Suprapubic skin (tissue), 4 donors: Measurements from ENCODE around the gene RHAG. TPM values are rescaled to one million over a fixed set of nuclear protein-coding genes. Genes with fewer than 3 reads are reported as not detected.

Experiments
- DNase-seq, 2 donors: peaks; one replicate each; pipeline ENCODE4 v3.0.0-alpha.2; 2019; ENCODE audit warnings: low spot score in 2 of 2
- H3K27ac ChIP-seq: fragments of 200-600 bp; sonication (generic); one replicate; pipeline ENCODE4 v1.5.1; 2019
- H3K27me3 ChIP-seq: fragments of 200-600 bp; sonication (generic); one replicate; pipeline ENCODE4 v1.5.1; 2019
- H3K36me3 ChIP-seq: fragments of 200-600 bp; sonication (generic); one replicate; pipeline ENCODE4 v1.5.1; 2019
- H3K4me1 ChIP-seq: fragments of 200-600 bp; sonication (generic); one replicate; pipeline ENCODE4 v1.5.1; 2019
- H3K4me3 ChIP-seq: fragments of 200-600 bp; sonication (generic); one replicate; pipeline ENCODE4 v1.5.1; 2019; ENCODE audit warnings: mild to moderate bottlenecking
- H3K9me3 ChIP-seq: fragments of 200-600 bp; sonication (generic); one replicate; pipeline ENCODE4 v1.5.1; 2019
- CTCF ChIP-seq, 2 donors: fragments of 200-600 bp in 1 of 2; fragments of 450-650 bp in 1 of 2; sonication (generic) in 1 of 2; IDR thresholded peaks; one replicate each; pipeline ENCODE4 v1.5.1; 2016 to 2019; ENCODE audit warnings: antibody characterized with exemption in 2 of 2, mild to moderate bottlenecking in 1 of 2, moderate library complexity in 1 of 2
- EP300 ChIP-seq: sonication (generic); formaldehyde crosslinking; IDR thresholded peaks from one replicate; pipeline ENCODE4 v1.6.1; 2017; ENCODE audit warnings: antibody characterized with exemption
- POLR2A ChIP-seq, 2 donors: fragments of 450-650 bp; IDR thresholded peaks; one replicate each; pipeline ENCODE4 v1.6.1; 2017; ENCODE audit warnings: antibody characterized with exemption in 2 of 2, mild to moderate bottlenecking in 2 of 2, moderate library complexity in 2 of 2
- POLR2AphosphoS5 ChIP-seq, 3 donors: sonication (generic); formaldehyde crosslinking; IDR thresholded peaks; one replicate each; pipeline ENCODE4 v1.6.1; 2017; ENCODE audit warnings: antibody characterized with exemption in 3 of 3
- WGBS: methylation state at CpG from one replicate; pipeline ENCODE4 v1.1.5; 2018; 5-methylcytosine and 5-hydroxymethylcytosine counted together
- total RNA-seq, 4 donors: library from RNA; depleted of rRNA; stranded (reverse); fragments of >200 nt; gene quantifications; one replicate each; pipeline ENCODE4 v1.1.0, GENCODE V29; 2016

Gene RHAG
- under 1 TPM in 1 of 4 donors, not detected in 3; 0.89 TPM for total RNA-seq

DNA sequence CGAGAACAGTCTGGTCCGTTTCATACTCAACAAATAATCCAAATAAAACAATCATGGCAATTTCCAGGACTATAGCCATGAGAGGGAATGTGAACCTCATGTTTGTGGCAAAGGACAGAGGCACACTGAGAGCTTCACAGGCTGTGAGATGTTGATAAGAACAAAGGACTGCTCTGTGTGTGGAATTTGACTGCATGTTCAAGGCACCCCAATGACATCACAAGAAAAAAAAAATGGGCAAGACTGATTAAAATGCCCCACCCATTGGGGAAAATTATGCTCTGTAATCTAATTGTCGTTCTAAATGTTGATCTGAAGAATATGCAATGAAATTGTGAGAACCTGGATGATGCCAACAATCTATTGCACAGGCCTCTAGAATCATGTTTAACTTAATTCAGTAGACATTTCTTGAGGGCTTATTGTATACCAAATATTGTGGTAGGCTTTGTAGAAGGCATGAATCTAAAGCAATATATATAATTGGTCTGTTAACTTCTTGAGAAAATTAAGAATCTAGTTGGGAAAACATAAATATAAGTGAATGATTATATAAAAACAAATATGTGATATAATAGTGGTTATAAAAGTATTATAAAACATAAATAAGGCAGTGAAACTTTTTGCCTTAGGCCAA lies at the start of gene RHAG:
Gene RHAG, minus strand, starts transcription at position 127 of the 637 bp plus-strand sequence. Its CDS starts 27 bp downstream, at position 100.
- no peak for DNase-seq
- 75% methylated on average over 3 of the region's 3 CpGs for WGBS
- no peaks in the 10 kb centered on the region for H3K4me1 ChIP-seq

GRCh38 chr6:49676671-49677281 lies 40.1 kb upstream of the RHAG start:
- DNase-seq = no peak
- Histone ChIP-seq H3K4me1 (no peaks in the 10 kb centered on the region), H3K27ac (no peak overlapping the region), H3K27me3 (no peaks in the 10 kb centered on the region), H3K4me3 (no peak overlapping the region), H3K9me3 (peaks cover 5% of the 10 kb centered on the region), H3K36me3 (no peaks in the 10 kb centered on the region)
- TF ChIP-seq POLR2AphosphoS5 (IDR thresholded peaks at IDR 0.05) = no peak
- TF ChIP-seq EP300 = no peak
- no peak for TF ChIP-seq POLR2A (IDR thresholded peaks at IDR 0.05)
- TF ChIP-seq CTCF (IDR thresholded peaks at IDR 0.05) = no peak
- WGBS = 56% methylated on average over 4 of the region's 4 CpGs

More for the DNA sequence above, at the start of gene RHAG:
- Histone ChIP-seq H3K4me3 (no peak within 1 kb of the TSS), H3K27me3 (no peaks in the 10 kb centered on the region), H3K9me3 (no peaks in the 10 kb centered on the region), H3K36me3 (no peaks in the 10 kb centered on the region), H3K27ac (no peak within 1 kb of the TSS)
- TF ChIP-seq CTCF (IDR thresholded peaks at IDR 0.05) (no peak), POLR2A (IDR thresholded peaks at IDR 0.05) (no peak), POLR2AphosphoS5 (IDR thresholded peaks at IDR 0.05) (no peak), EP300 (no peak)

- TF ChIP-seq EP300 = no peak
- no peak for TF ChIP-seq CTCF (IDR thresholded peaks at IDR 0.05)
- TF ChIP-seq POLR2A (IDR thresholded peaks at IDR 0.05) = no peak
- no peak for TF ChIP-seq POLR2AphosphoS5 (IDR thresholded peaks at IDR 0.05)
- H3K36me3 ChIP-seq = no peaks in the 10 kb centered on the region
- DNase-seq = no peak
- no peak overlapping the region for H3K27ac ChIP-seq
- H3K9me3 ChIP-seq = peaks cover 5% of the 10 kb centered on the region
- H3K4me1 ChIP-seq = no peaks in the 10 kb centered on the region
- H3K4me3 ChIP-seq = no peak overlapping the region
- no peaks in the 10 kb centered on the region for H3K27me3 ChIP-seq
- WGBS = 82% methylated on average over 1 of the region's 1 CpG
Measured at GRCh38 chr6:49675816-49676215, 39.2 kb upstream of the RHAG start.

GRCh38 chr6:49668083-49668511 lies 31.5 kb upstream of the RHAG start:
- no peaks in the 10 kb centered on the region for H3K27me3 ChIP-seq
- H3K27ac ChIP-seq = no peak overlapping the region
- H3K9me3 ChIP-seq = no peaks in the 10 kb centered on the region
- no peak overlapping the region for H3K4me3 ChIP-seq
- no peaks in the 10 kb centered on the region for H3K4me1 ChIP-seq
- no peak for TF ChIP-seq EP300
- no peak for TF ChIP-seq POLR2AphosphoS5 (IDR thresholded peaks at IDR 0.05)
- no peak for TF ChIP-seq POLR2A (IDR thresholded peaks at IDR 0.05)
- TF ChIP-seq CTCF (IDR thresholded peaks at IDR 0.05) = no peak
- DNase-seq = no peak
- H3K36me3 ChIP-seq = no peaks in the 10 kb centered on the region

GRCh38 chr6:49666930-49667757 lies 30.5 kb upstream of the RHAG start:
- Histone ChIP-seq H3K27ac (no peak overlapping the region), H3K36me3 (no peaks in the 10 kb centered on the region), H3K4me1 (no peaks in the 10 kb centered on the region), H3K9me3 (no peaks in the 10 kb centered on the region), H3K4me3 (no peak overlapping the region), H3K27me3 (no peaks in the 10 kb centered on the region)
- 58% methylated on average over 5 of the region's 5 CpGs for WGBS
- no peak for DNase-seq
- TF ChIP-seq POLR2A (IDR thresholded peaks at IDR 0.05) = no peak
- TF ChIP-seq EP300 = no peak
- no peak for TF ChIP-seq CTCF (IDR thresholded peaks at IDR 0.05)
- no peak for TF ChIP-seq POLR2AphosphoS5 (IDR thresholded peaks at IDR 0.05)
